Measurements from ENCODE around the gene MDM1.

Gene MDM1, protein sequence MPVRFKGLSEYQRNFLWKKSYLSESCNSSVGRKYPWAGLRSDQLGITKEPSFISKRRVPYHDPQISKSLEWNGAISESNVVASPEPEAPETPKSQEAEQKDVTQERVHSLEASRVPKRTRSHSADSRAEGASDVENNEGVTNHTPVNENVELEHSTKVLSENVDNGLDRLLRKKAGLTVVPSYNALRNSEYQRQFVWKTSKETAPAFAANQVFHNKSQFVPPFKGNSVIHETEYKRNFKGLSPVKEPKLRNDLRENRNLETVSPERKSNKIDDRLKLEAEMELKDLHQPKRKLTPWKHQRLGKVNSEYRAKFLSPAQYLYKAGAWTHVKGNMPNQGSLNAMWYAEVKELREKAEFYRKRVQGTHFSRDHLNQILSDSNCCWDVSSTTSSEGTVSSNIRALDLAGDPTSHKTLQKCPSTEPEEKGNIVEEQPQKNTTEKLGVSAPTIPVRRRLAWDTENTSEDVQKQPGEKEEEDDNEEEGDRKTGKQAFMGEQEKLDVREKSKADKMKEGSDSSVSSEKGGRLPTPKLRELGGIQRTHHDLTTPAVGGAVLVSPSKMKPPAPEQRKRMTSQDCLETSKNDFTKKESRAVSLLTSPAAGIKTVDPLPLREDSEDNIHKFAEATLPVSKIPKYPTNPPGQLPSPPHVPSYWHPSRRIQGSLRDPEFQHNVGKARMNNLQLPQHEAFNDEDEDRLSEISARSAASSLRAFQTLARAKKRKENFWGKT
- total RNA-seq: 15.9 to 32.3 (median 24.9) reads per million in 3 experiments

DNA sequence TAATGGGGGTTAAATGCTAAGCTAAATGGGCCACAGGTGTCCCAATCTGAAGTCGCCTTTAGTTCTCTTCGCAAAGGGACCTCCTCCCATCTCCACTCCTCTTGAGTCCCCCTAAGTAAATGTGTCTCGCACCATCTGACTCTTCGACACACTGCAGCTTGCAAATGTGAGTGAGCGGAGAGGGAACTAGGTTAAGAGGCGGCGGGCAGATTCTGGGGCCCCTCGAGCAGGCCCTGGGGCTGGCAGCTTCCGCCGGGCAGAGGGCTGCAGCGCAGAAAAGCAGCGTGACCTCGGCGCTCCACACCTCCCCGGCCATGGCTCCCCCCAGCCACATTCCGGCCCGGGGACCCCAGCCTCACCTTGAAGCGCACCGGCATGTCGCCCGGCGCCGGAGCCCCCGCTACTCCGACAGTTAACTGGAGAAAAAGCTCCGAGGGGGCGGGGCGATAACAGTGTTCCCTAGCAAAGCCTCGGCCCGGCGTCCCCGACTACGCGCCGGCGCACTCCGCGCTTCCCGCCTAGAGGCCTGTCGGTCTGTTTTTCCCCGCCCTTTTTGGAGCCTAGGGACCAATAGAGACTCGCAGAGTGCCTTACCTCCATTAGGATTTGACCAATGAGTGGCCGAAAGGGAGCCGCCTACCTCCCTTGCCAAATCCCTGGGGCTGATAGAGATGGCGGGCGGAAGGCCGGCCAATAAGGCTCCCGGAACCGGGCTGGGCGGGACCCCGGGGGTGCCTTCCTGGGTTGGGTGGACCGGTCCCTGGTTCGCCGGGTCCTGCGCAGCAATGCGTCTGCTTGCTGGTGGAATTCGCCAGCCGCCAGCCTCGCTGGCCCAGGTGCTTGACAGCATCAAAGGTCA is at the start of gene MDM1:
Gene MDM1, minus strand, starts transcription at position 494 of the 859 bp plus-strand sequence. Its CDS starts 117 bp downstream, at position 377.
- peak; percentile 96 for DNase-seq

DNA sequence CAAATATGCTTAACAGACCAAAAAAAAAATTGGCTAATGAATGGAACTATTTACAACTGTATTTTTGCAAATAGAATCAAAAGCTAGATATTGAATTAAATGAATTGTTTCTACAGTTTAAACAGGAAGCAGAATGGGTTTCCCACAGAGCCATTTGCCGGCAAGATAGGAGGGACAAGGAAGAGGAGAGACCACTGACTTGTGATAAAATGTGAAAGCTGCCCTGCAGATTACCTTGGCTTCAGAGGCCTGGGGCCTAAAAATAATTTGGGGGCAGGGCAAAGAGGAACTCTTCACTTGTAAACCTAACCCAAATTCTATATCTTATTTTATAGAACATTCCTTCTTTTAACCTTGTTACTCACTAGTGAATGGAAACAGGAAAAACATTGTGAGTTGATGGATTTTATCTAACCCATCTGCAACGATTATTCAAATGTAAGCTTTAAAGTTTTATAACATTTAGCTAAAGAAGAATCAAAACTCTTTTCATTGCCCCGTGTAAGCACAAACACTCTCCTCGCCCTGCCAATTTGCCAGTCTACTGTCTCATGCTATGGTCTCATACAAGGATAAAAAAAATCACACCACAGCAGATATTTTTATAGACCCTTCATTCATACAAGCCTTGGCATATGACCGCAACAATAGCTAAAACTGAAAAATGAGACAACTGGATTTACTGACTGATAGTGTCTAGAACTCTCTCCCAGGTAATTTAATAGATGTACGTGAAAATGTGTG is 49.5 kb upstream of the MDM1 start:
- DNase-seq: no peak

DNA sequence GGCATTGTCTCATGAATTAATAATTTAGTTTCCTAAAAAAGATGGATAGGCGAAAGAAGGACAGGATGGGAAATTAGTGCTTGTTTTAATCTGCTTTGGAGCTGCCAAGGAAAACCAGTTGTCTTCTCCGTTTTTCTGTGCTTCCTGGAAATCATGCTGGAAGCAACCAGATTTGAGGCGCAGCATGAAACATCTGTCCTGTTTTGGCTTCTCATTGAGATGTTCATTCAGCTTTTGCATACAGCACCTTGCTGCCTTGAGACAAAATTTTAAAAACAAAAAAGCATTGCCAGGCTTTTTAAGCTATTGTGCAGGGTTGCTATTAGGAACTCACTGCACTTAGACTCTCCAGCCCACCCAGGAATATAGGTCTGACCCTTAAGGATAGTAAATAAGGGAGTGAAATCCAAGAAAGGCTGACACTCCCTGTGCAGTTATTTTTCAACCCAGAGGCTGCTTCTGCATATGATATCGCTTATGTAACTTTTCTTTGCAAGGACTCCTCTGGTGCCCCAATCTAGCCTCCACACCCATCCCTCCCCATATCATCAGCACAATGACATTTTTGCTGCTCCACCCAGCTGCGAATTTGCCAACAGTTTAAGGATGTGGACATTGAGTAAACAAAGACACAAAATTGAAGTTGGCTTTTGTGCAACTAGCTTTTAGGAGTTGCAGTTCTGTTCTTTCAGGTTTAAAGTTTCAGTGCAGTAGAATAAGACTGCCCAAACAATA is 46.9 kb upstream of the MDM1 start:
- DNase-seq: no peak

DNA sequence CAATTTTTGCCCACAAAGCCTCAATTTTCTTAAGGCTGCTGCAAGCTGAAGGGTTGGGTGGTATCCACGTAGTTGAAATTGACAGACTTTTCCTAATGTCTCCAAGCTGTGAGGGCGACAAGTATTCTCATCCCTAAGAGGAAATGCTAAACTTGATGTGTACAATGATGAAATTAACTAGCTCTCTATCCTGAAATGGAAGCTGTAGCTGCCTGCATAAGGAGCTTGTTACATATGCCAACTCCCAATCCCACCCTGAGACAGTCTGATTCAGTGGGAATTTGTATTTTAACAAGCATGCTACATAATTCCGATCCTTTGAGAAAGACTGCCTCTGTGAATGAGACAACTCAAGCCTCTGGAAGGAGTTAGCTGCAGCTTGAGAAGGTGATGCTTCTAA is 45.7 kb upstream of the MDM1 start:
- no peak for DNase-seq

DNA sequence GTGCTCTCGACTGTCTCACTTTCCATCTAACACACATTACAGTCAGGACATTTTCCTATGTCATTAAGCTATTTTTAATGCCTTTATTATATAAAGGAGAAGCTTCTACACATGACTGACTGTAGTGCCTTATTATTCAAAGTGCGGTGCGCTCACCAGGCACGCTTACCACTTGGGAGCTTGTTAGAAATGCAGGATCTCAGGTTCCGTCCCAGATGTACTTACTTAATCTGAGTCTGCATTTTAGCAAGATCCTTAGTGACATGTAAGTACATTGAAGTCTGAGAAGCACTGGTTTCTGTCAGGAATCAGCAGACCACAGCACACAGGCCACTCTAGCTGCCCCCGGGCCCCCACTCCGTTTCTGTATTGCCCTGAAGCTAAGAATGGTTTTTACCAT is 44.7 kb upstream of the MDM1 start:
- DNase-seq: no peak

DNA sequence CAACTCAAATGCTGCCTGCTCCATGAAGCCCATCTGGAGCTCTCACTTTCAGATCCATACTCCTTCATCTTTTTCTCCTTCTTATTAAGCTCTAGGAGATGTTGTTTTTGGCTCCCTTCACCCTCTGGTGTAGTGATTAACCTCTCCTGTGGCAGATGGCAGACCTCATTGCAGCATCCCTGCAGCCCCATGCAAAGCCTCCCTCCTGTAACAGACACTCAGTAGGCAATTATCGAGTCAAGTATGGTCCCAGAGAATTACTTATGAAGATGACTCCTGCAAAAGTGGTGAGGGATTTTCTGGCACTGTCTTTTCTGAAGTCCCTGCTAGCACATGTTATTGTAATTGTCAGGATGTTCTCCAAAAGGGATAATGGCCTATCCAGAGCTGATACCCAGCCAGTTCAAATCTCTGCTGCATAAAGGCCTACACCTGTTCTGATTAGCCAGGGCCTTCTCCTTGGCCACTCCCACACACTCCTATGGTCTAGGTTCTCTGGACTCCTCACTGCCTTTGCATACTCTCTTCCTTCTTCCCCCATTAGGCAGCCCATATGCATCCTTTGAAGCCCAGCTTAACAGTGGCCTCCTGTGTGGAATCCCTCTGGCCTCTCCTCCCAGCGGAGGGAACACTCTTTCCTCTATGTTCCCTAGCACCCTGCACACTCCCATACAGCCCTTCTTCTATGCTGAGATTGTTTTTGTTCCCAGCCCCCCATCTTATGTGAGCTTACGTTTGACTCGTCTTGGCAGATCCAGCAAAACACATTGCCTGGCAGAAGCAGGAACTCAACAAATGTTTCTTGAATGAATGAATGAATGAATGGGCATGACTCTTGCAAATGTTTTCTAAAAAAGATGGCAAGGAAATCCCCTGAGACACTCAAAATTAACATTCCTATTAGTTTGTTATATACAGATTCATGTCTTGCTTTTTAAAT is 43.9 kb upstream of the MDM1 start:
- DNase-seq: no peak

DNA sequence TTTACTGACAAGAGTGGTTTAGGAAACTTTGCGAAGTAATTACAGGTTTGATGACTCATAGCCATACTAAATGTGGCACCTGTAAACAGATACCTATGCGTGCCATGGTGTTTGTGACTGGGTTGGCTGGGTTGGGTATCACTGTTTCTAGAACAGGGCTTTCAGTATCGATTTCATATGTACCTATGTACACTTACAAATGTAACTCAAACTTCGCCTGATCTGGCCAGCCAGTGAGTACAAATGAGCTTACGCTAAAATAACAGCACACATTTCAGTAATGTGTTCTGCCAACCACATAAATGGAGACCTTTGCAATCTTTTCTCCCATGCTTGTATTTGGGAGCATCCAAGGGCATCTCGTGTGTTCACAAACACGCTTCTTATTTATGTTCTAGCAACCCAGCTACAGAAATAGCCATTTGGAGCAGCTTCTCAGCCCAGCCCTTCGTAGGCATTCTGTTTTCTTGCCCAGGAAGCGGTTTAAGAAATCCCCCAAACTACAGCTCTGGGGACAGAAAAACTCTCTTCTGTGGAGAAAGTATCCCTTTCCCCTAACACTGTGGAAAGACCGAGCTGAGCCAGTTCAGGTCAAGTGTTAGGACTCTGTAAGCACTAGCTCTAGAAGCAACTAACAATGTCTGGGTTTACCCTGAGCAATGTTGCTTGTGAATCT is 42.3 kb upstream of the MDM1 start:
- DNase-seq: peak; percentile 54

DNA sequence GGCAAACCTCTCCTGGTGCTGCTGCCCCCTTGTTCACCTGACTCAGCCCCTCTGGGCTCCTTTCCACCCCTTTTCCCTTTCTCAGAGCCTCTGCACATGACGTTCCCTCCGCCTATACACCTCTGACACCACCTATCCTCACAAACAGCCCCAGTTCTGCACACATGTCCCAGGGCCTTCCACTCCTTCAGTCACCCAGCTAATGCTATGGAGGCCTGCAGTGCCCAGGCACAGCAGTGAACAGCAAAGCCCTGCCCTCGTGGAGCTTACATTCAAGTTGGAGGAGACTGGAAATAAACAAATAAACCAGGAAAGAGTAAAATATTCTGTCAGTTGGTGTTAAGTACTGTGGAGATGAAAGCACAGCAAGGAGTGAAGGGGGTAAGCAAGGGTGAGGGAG is 38.5 kb upstream of the MDM1 start:
- DNase-seq: no peak

DNA sequence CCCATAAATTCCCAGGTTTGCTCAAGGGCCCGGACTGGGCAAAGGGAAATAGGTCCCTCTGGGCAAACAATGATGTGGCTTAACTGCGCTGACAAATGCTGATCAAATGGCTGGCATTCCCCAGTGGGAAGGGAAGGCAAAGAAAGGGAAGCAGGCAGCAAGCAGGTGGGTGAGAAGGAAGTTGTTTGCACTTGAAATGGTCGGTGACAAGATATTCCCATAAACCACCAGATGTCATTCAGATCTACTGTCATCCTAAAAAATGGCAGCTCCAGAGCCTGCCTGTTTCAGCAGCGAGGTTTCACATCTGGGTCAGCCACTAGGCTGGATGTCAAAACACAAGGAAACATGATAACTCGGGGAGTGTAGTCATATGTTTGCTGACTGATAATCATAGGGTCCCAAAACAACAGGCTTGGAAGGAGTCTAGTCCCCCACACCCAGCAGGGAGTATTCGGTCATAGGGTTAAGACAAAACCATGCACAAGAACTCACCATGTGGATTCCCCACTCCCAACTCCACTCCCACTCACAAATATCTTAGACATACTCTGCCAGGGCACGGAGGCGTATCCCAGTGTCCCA is 37.9 kb upstream of the MDM1 start:
- no peak for DNase-seq

DNA sequence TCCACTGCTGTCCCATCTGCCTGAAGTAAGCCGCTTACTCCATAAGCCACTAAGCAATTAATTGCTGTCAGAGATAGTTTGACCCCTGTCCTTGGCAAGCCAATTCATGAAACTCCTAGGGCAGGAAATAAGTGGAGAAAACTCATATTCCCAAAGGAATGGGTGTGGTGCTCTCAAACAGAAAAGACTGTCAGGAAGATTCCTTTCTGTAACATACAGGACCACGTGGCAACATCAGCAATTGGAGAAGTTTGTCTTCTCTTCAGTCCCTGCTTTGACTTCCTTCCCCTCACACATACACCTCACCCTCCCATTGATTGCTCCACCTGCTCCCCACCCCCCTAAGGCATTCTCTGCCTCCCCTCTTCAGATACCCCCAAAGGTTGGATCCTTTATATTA is 36.2 kb upstream of the MDM1 start:
- DNase-seq: no peak

DNA sequence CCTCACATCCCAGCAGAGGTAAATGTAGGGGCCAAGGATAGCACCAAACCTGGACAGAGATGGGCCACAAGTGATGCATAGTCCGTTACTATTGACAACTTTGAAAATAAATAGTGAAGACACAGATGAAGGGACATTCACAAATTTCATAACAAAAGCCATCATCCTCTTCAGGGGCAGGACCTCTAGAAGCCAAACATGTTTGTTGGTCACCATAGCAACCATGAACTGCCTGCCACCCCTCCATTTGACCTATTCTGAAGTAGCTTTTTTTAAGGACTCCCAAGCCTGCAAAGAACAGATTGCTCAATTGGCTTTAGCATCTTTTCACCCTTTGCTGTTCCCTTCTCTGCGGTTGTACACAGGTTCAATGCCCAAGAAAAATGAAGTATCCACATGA is 35.7 kb upstream of the MDM1 start:
- peak; percentile 29 for DNase-seq

DNA sequence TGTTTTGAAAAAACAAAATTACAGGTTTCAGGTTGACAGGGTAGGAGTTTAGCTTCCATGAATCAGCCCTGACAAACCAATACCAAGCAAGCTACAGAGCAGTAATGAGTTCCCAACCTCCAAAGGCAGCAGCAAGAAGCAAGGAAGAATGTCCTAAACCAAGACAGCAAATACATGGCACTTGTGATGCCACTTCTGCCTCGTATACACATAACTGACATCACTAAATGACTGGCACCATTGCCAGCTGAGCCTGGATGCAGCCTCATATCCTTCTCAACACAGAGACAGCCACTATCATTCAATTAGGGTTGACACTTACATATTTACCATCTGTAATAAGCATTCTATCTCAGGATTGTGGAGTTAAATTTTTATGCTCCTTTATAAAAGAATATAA is 35.0 kb upstream of the MDM1 start:
- no peak for DNase-seq

DNA sequence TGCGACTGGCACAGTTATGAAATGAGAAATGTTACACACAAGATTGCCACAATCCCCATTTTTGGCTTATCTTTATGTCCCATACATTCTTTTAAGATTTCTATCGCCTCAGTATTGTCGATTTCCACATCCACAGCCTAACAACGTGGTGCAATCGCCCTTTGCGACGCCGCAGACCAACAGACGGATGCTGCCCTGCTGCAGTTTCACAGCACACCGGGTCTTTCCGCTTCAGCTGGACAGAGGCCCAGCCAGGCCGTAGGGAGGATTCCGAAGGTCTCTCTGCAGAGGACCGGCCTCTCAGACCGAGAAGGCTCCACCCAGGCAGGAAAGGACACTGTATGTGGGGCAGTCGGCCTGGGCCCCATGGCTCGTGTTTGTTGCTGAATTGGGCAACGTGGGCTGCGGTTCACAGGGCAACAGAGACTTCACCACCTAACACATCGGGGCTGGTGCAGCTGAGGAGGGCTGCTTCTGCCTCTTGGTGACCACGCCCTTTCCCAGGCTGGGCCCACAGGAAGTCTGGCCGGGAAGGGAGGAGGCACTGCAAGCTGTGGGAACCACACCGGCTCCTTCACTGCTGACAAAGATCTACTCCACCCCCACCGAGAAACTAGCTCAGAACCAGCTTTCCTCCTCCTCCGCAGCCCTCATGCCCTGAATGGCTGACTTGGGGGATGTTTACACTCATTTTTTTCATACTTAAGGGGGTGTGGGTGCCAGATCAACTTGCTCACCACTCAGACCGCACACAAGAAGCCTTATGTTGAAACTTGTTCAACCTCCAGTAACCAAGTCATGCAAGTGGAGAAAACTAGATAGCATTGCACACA is 32.9 kb upstream of the MDM1 start:
- peak; percentile 82 for DNase-seq

DNA sequence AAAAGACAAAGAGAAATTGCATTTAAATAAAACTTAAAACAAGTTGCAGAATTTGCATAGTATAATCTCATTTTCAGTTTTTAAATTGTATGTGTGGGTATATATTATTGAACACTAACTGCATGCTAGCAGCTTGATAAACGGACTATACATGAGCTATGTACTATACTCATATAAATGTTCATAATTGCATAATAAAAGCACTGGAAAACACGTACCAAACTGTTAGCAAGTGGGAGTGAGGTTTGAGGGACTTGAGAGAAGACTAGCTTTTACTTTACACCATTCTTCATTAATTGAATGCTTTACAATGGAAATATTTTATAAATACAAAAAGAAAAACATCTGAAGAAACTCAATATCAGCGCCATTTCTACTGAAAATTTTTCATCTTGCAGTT is 32.2 kb upstream of the MDM1 start:
- no peak for DNase-seq

DNA sequence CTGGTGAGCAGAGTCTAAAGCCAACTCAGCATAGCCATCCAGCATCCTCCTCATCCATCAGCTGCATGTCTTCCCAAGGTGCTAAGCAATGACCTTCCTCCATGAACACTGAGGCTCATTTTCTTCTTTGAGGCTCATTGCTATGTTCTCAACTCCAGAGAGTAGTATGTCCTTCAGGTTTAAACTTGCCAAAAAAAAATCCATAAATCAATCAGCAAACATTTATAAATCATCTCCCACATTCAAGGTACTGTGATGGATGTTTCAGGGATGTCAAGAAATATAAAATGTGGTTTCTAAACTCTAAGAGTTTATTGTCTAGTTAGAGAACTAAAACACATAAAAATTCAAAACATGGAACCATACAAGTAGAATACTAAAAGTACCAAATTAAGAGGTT is 29.8 kb upstream of the MDM1 start:
- DNase-seq: no peak

DNA sequence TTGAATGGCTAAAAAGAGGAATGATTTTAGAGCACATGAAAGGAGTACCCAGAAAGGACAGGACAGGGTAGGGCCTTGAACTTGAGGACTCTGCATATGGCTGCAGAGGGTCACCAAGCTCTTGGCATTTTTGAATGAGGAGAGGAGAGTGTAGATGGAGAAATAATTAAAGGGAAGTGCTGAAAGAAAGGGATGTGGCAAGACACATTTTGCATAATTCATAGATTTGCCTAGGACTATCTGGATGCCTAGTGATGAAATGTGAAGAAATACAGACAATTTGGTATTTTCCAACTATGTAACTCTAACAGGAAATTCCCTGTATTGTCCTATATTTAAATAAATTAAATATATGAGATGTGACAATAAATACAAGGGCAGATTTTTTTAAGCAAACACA is 27.5 kb upstream of the MDM1 start:
- DNase-seq: no peak

DNA sequence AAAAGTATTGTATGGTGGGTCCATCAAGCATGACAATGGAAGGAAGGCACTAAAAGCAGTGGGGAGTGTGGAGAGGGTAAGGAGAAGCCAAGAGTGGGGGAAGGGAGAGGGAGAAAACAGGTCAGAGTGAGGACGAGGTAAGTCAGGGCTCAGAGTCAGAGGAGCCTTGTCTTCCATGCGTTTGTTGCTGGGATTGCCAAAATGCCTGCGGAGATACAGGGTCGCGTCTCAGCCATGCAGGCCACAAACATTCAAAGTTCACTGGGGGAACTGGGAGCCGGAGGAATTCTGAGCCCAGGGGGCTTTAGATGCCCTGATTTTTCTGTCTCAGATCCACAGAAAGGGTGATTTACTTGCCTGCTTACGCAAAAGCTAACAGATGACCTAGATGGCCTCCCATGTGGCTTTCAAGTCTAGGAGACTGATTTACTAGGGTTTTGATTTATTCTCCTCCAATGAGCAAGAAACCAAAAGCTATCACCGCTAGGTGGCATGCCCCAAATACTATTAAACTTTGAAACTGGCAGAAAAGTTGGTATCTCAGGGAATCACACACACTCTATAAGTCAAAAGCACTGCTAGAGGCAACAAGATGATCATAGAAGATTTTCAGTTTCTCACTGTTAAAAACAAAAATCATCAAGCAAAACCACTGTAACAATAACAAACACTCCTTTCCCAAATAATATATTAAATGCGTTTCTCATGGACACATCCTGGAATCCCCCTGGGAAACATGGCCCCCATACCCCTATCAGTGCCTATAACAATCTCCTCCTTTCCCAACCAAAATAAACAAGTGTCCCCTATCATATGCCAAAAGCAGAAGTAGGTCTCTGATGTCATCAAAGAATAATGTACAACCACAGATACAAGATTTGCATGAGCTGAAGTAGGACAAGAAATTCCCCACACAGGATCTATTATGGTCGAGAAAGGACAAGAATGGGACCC is 26.6 kb upstream of the MDM1 start:
- DNase-seq: peak; percentile 67

DNA sequence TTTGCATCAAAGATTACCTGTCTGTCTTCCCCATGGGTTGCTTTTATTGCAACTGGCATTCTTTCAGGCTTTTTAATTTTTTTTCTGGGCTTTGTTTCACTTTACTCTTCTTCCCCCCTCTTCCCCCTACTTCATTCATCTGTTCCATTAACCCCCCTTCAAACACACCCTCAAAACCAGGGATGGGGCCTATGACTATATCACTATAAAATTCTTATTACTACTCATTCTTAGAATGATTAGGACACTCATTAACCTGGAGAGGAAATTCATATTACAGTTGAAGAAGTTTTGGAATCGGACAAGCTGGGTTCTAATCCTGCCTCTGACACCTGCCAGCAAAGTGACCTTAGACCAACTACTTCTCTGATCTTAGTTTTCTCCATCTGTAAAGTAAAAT is 24.8 kb upstream of the MDM1 start:
- no peak for DNase-seq
